Upper lobe of right lung (tissue), 1 donor: ENCODE measurements around the gene BLID. TPM values are rescaled to one million over a fixed set of nuclear protein-coding genes. Genes with fewer than 3 reads are reported as not detected.

ENCODE experiments used
- ATAC-seq: fragments of 200-7000 bp; cut with Tn5 transposase; one replicate; pipeline ENCODE4 v1.9.1; 2020; ENCODE audit warnings: mild to moderate bottlenecking, moderate library complexity
- DNase-seq: peaks from one replicate; pipeline ENCODE4 v3.0.0-alpha.2; 2020
- H3K27ac ChIP-seq: fragments of 200-600 bp; one replicate; pipeline ENCODE4 v1.8.0; 2022
- H3K27me3 ChIP-seq: fragments of 200-600 bp; one replicate; pipeline ENCODE4 v1.8.0; 2022; ENCODE audit warnings: mild to moderate bottlenecking
- H3K36me3 ChIP-seq: fragments of 200-600 bp; one replicate; pipeline ENCODE4 v1.8.0; 2022
- H3K4me1 ChIP-seq: fragments of 200-600 bp; one replicate; pipeline ENCODE4 v1.8.0; 2022
- H3K4me3 ChIP-seq: fragments of 200-600 bp; one replicate; pipeline ENCODE4 v1.8.0; 2022; ENCODE audit warnings: mild to moderate bottlenecking
- H3K9me3 ChIP-seq: fragments of 200-600 bp; one replicate; pipeline ENCODE4 v1.8.0; 2022
- intact Hi-C: fragments of 100-400 bp; cut with DNase I; formaldehyde crosslinking; loops from one replicate; pipeline ENCODE4 v1.11.0; 2022
- total RNA-seq: library from RNA; stranded (reverse); fragmentation: NEBNext Ultra II Directional; extraction: Animal tissue kit (Norgen Biotek cat#: 25700); gene quantifications from one replicate; pipeline ENCODE4 v1.2.1, GENCODE V29; 2021
- TF ChIP-seq, protein P1 (sequence below): fragments of 200-600 bp; IDR thresholded peaks from one replicate; pipeline ENCODE4 v1.8.0; 2022; ENCODE audit warnings: antibody characterized with exemption
- donor health status: DM: no; HTN: yes; CAD: no; lungs with severe emphysema.

Gene BLID
- total RNA-seq, 1 donor from 2014 or later = not detected

DNA sequence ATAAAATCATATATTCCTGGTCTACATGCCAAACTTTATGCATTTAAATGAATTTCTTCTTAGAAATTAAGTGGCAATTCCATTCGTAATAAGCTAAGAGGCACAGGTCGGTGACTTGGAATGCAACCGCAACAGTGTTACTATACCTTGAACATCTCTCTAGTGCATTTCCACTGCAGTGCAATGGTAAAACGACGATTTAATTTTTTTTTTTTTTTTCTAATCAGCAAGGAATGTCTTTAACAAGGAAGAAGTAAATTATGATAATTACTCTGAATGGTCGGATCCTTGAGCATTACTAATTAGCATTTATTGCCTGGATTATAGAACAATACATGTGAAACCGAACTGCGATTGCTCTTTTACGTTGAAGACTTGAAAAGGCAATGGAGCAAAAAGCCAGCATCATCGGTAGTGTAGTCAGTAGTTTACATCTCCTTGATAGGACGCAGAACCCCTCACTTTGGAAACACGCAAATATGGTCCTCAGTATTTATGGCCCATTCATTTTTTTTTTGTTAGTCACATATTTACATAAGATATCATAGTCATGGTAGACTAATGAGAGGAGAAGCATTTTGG is 20.2 kb downstream of the BLID start:
- H3K27me3 ChIP-seq = peaks cover 15% of the 10 kb centered on the region
- H3K27ac ChIP-seq = no peak overlapping the region
- ATAC-seq = no peak
- intact Hi-C loops = no loop called here
- no peaks in the 10 kb centered on the region for H3K9me3 ChIP-seq
- H3K36me3 ChIP-seq = no peaks in the 10 kb centered on the region
- H3K4me3 ChIP-seq = no peak overlapping the region
- TF ChIP-seq, protein P1, sequence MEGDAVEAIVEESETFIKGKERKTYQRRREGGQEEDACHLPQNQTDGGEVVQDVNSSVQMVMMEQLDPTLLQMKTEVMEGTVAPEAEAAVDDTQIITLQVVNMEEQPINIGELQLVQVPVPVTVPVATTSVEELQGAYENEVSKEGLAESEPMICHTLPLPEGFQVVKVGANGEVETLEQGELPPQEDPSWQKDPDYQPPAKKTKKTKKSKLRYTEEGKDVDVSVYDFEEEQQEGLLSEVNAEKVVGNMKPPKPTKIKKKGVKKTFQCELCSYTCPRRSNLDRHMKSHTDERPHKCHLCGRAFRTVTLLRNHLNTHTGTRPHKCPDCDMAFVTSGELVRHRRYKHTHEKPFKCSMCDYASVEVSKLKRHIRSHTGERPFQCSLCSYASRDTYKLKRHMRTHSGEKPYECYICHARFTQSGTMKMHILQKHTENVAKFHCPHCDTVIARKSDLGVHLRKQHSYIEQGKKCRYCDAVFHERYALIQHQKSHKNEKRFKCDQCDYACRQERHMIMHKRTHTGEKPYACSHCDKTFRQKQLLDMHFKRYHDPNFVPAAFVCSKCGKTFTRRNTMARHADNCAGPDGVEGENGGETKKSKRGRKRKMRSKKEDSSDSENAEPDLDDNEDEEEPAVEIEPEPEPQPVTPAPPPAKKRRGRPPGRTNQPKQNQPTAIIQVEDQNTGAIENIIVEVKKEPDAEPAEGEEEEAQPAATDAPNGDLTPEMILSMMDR = no peak
- no peak for DNase-seq
- no peaks in the 10 kb centered on the region for H3K4me1 ChIP-seq

DNA sequence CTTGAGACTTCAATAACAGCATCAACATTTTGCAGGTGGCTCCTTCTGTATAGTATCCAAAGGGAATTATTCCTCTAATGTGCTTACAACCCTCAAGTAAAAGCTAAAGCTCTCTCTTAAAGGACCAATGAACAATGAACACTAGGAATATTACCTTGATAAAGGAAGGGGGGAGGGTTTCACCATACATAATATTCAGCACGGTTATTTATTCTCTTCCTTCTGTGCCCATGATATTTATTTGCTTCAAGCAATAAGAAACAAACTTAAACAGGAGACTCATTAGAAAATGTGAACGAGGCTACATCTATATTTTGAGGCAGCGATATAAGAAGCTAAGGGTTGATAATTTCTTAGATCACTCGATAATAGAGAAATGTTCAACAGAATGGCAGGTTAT is 21.2 kb downstream of the BLID start:
- Histone ChIP-seq H3K9me3 (no peaks in the 10 kb centered on the region), H3K27me3 (peaks cover 15% of the 10 kb centered on the region), H3K4me1 (no peaks in the 10 kb centered on the region), H3K27ac (no peak overlapping the region), H3K4me3 (no peak overlapping the region), H3K36me3 (no peaks in the 10 kb centered on the region)
- DNase-seq (no peak), ATAC-seq (no peak)
- TF ChIP-seq, protein P1 = no peak
- intact Hi-C loops = no loop called here

DNA sequence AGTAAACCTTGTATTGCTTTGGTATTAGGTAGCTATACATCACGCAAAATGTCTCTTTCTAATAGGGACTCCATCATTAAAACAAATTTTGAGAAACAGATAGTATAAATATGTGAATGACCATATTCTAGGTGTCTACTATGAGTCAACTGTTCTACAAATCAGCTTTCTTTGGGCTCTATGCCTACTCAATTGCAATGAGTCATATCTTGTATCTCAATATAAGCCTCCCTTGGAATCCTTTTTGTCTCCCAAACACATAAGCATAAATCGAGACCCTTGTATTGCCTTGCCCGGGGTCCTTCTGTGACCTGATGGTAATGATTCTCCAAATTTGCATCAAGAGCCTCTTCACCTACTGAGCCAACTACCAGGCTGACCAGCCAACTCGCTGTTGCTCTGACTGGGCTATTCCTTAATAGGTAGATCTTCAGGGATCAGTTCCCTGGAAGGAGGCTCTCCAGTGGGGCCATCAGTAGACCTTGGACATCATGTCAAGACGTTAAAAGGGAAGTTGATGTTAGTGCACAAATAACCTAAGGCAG is 22.2 kb downstream of the BLID start:
- Histone ChIP-seq H3K36me3 (no peaks in the 10 kb centered on the region), H3K27me3 (peaks cover 7% of the 10 kb centered on the region), H3K9me3 (no peaks in the 10 kb centered on the region), H3K4me3 (no peak overlapping the region), H3K4me1 (no peaks in the 10 kb centered on the region), H3K27ac (no peak overlapping the region)
- DNase-seq (no peak), ATAC-seq (no peak)
- TF ChIP-seq, protein P1 = no peak
- intact Hi-C loops = no loop called here

DNA sequence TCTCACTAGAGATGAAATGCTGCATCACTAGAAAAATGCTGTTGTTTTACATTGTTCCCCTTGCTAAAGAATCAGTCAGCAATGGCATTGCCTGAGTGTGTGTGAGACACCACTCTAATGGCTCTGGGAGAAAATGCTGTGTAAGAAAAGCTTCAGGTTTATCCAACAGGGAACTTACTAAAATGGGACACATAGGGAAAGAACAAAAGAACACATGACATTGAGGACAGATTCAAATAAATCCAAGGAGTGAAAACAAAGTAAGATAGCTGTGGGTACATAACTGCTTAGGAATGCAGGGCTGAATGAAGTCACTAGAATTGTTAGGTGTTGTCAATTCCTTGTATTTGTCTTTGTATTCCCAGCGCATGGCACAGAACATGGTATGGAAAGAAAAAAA is 24.2 kb downstream of the BLID start:
- intact Hi-C loops = no loop called here
- no peak overlapping the region for H3K4me3 ChIP-seq
- H3K27ac ChIP-seq = no peak overlapping the region
- ATAC-seq (no peak), DNase-seq (no peak)
- no peaks in the 10 kb centered on the region for H3K9me3 ChIP-seq
- H3K4me1 ChIP-seq = no peaks in the 10 kb centered on the region
- no peaks in the 10 kb centered on the region for H3K36me3 ChIP-seq
- TF ChIP-seq, protein P1 = no peak
- no peaks in the 10 kb centered on the region for H3K27me3 ChIP-seq

DNA sequence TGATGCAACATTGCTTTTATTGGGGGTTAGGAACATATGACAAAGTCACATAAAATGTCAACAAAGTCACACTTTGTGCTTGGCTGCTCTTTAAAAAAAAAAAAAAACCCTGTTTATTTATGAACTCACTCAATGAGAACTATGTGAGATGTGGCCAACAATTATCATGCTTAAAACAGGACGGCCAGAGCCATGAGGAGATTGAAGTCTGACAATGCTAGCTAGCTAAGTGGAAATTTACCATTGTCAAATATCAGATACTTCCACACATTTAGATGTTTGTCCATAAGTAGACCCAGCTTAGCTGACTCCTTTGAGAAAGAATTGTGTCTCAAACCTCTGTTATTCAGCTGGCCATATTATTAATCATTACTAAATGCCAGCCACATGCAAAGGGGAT is 26.9 kb downstream of the BLID start:
- Histone ChIP-seq H3K27me3 (no peaks in the 10 kb centered on the region), H3K36me3 (no peaks in the 10 kb centered on the region), H3K9me3 (no peaks in the 10 kb centered on the region), H3K27ac (no peak overlapping the region), H3K4me1 (no peaks in the 10 kb centered on the region), H3K4me3 (no peak overlapping the region)
- DNase-seq = no peak
- ATAC-seq = no peak
- intact Hi-C loops = no loop called here
- TF ChIP-seq, protein P1 = no peak

DNA sequence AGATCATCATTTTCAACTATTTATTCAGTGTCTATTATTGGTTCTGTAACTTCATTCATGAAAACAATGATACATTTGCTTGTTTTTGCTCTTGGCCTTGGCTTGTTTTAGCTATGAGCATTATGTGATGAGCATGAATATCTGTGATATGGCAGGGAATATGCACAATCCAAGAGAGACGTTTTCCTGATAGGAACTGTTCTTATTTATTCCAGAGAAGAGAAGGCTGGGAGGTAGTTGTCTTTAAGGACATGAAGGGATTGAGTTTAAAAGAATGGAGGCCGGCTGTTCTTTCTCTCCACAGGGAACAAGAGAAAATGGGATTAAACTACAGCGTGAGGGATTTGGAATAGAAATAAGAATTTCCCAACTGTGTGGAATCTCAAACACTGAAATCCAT is 30.3 kb downstream of the BLID start:
- TF ChIP-seq, protein P1 = no peak
- intact Hi-C loops = no loop called here

More for the DNA sequence above, 30.3 kb downstream of the BLID start:
- Histone ChIP-seq H3K27ac (no peak overlapping the region), H3K4me3 (no peak overlapping the region), H3K9me3 (no peaks in the 10 kb centered on the region), H3K4me1 (no peaks in the 10 kb centered on the region), H3K36me3 (no peaks in the 10 kb centered on the region), H3K27me3 (no peaks in the 10 kb centered on the region)
- ATAC-seq = no peak
- DNase-seq = no peak
